ENCODE data around the gene EXOC2.
A peak's percentile ranks its signal among the peaks of the same experiment; 100 is the strongest.

Gene EXOC2

GRCh38 chr6:633611-634010, 59.3 kb downstream of the EXOC2 start:
- Histone ChIP-seq H3K4me1 (ENCODE audit: control insufficient read depth, insufficient read depth, low read length) (no peaks in the 10 kb centered on the region), H3K9ac (ENCODE audit: low read length) (no peak overlapping the region), H3K27me3 (ENCODE audit: control insufficient read depth, insufficient read depth, low read length) (no peaks in the 10 kb centered on the region), H3K4me3 (ENCODE audit: low read length) (no peak overlapping the region), H3K27ac (ENCODE audit: low read depth, low read length) (no peak overlapping the region), H3K36me3 (ENCODE audit: control insufficient read depth, insufficient read depth, low read length) (peaks cover 3% of the 10 kb centered on the region)

- Histone ChIP-seq H3K9ac (ENCODE audit: low read length) (no peak overlapping the region), H3K27me3 (ENCODE audit: control insufficient read depth, insufficient read depth, low read length) (no peaks in the 10 kb centered on the region), H3K27ac (ENCODE audit: low read depth, low read length) (no peak overlapping the region), H3K36me3 (ENCODE audit: control insufficient read depth, insufficient read depth, low read length) (no peaks in the 10 kb centered on the region), H3K4me1 (ENCODE audit: control insufficient read depth, insufficient read depth, low read length) (peaks cover 6% of the 10 kb centered on the region), H3K4me3 (ENCODE audit: low read length) (no peak overlapping the region)
Measured at GRCh38 chr6:628766-629165, 64.2 kb downstream of the EXOC2 start.

- peak overlapping the region; percentile 68 for H3K27ac ChIP-seq (ENCODE audit: low read depth, low read length)
- no peak overlapping the region for H3K4me3 ChIP-seq (ENCODE audit: low read length)
- H3K4me1 ChIP-seq (ENCODE audit: control insufficient read depth, insufficient read depth, low read length), result peaks cover 6% of the 10 kb centered on the region
- H3K36me3 ChIP-seq (ENCODE audit: control insufficient read depth, insufficient read depth, low read length), result no peaks in the 10 kb centered on the region
- no peaks in the 10 kb centered on the region for H3K27me3 ChIP-seq (ENCODE audit: control insufficient read depth, insufficient read depth, low read length)
- H3K9ac ChIP-seq (ENCODE audit: low read length), result no peak overlapping the region
Measured at GRCh38 chr6:626236-626635, 66.7 kb downstream of the EXOC2 start.

DNA sequence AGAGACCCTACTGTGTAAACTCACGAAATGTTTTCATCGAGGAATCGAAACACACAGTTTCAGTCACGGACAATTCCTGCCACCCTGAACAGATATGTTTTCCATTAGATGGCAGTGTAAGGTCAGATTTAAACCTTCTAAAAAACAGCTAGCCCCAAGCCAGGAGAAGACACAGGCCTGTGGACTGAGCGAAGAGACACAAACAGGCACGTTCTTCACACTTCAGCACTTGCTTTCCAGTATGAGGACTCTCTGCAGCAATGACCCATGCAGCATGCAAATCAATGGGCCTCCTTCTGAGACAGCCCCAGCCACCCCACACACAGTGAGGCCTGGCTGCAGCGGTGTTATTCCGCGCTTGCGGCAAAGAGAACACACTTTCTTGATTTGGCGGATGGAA, 68.0 kb downstream of the EXOC2 start:
- Histone ChIP-seq H3K9ac (ENCODE audit: low read length) (no peak overlapping the region), H3K4me1 (ENCODE audit: control insufficient read depth, insufficient read depth, low read length) (peaks cover 6% of the 10 kb centered on the region), H3K36me3 (ENCODE audit: control insufficient read depth, insufficient read depth, low read length) (no peaks in the 10 kb centered on the region), H3K27me3 (ENCODE audit: control insufficient read depth, insufficient read depth, low read length) (no peaks in the 10 kb centered on the region), H3K4me3 (ENCODE audit: low read length) (no peak overlapping the region), H3K27ac (ENCODE audit: low read depth, low read length) (peak overlapping the region; percentile 70)

DNA sequence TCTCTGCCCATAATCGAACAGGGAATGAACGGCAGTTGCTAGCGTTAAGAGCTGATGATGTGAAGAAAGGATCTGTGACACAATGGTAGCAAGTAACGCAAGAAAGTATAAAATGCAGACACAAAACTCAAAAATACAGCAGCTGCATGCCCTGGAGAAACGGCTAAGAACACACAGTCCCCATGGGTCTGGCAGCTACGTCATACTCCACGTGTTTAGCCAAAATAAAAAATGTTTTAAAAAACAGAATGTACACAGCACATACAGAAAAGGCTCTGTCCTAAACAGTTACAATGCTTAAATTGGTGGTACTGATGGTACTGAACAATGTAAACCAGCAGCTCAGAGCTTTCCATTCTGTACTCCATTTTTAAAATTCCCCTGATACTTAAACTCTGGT, 70.5 kb downstream of the EXOC2 start:
- no peaks in the 10 kb centered on the region for H3K36me3 ChIP-seq (ENCODE audit: control insufficient read depth, insufficient read depth, low read length)
- peaks cover 6% of the 10 kb centered on the region for H3K4me1 ChIP-seq (ENCODE audit: control insufficient read depth, insufficient read depth, low read length)
- H3K27ac ChIP-seq (ENCODE audit: low read depth, low read length), result peak overlapping the region; percentile 73
- H3K4me3 ChIP-seq (ENCODE audit: low read length), result no peak overlapping the region
- H3K9ac ChIP-seq (ENCODE audit: low read length), result no peak overlapping the region
- no peaks in the 10 kb centered on the region for H3K27me3 ChIP-seq (ENCODE audit: control insufficient read depth, insufficient read depth, low read length)

GRCh38 chr6:621931-622330, 71.0 kb downstream of the EXOC2 start:
- Histone ChIP-seq H3K27ac (ENCODE audit: low read depth, low read length) (peak overlapping the region; percentile 73), H3K4me3 (ENCODE audit: low read length) (no peak overlapping the region), H3K4me1 (ENCODE audit: control insufficient read depth, insufficient read depth, low read length) (peaks cover 6% of the 10 kb centered on the region), H3K36me3 (ENCODE audit: control insufficient read depth, insufficient read depth, low read length) (peaks cover 3% of the 10 kb centered on the region), H3K9ac (ENCODE audit: low read length) (no peak overlapping the region), H3K27me3 (ENCODE audit: control insufficient read depth, insufficient read depth, low read length) (no peaks in the 10 kb centered on the region)

- no peak overlapping the region for H3K4me3 ChIP-seq (ENCODE audit: low read length)
- peaks cover 4% of the 10 kb centered on the region for H3K4me1 ChIP-seq (ENCODE audit: control insufficient read depth, insufficient read depth, low read length)
- no peaks in the 10 kb centered on the region for H3K27me3 ChIP-seq (ENCODE audit: control insufficient read depth, insufficient read depth, low read length)
- no peak overlapping the region for H3K9ac ChIP-seq (ENCODE audit: low read length)
- peak overlapping the region; percentile 22 for H3K27ac ChIP-seq (ENCODE audit: low read depth, low read length)
- H3K36me3 ChIP-seq (ENCODE audit: control insufficient read depth, insufficient read depth, low read length), result peaks cover 3% of the 10 kb centered on the region
Measured at GRCh38 chr6:620950-621349, 72.0 kb downstream of the EXOC2 start.

DNA sequence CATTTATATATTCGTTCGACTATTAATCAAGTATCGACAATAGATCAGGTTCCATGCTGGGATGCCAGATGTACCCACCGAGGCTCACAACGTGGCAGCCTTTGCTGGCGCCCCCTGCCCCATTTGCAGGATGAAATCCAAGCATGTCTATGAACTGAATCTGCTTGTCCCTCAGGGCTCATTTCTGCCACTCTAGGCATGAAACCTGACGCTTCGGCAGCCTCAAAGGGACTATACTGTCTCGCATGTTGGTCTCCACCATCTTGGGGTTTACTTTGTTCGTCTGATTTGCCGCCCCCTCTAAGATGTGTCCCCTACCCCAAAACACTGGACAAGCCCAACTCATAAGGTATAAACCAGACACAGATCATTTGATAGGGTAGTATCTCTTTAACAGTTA, 72.8 kb downstream of the EXOC2 start:
- H3K27ac ChIP-seq (ENCODE audit: low read depth, low read length), result no peak overlapping the region
- no peaks in the 10 kb centered on the region for H3K4me1 ChIP-seq (ENCODE audit: control insufficient read depth, insufficient read depth, low read length)
- peaks cover 3% of the 10 kb centered on the region for H3K36me3 ChIP-seq (ENCODE audit: control insufficient read depth, insufficient read depth, low read length)
- no peak overlapping the region for H3K9ac ChIP-seq (ENCODE audit: low read length)
- no peaks in the 10 kb centered on the region for H3K27me3 ChIP-seq (ENCODE audit: control insufficient read depth, insufficient read depth, low read length)
- H3K4me3 ChIP-seq (ENCODE audit: low read length), result no peak overlapping the region

DNA sequence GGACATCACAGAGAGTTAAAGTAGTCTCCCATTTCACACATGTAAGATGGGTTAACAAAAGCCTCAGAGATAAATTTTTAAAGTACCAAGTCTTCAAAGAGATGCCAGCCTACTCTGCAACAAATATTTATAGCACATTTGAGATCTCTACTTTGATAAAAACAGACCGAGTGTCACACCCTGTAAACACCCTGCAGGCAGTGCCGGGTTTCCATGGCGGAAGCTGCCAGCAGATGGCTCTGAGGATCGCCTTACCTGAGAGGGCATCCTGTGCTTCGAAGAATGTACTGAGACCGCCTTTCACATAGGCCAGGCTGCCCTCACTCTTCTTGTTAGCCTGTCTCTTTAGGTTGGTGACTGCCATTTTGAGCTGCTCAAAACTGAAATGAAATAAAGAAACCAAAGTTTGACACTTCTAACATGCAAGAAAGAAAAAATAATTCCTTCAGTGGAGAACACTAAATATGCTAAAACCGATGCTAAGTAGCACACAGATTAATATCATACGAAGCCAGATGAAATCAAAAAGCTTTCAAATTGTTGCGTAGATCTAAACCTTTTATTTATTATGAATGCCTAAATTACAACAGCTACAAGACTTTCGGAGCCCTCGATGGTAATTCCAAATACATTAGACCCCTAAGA, 75.4 kb downstream of the EXOC2 start:
- H3K4me1 ChIP-seq (ENCODE audit: control insufficient read depth, insufficient read depth, low read length), result no peaks in the 10 kb centered on the region
- H3K36me3 ChIP-seq (ENCODE audit: control insufficient read depth, insufficient read depth, low read length), result peaks cover 3% of the 10 kb centered on the region
- no peak overlapping the region for H3K4me3 ChIP-seq (ENCODE audit: low read length)
- H3K27ac ChIP-seq (ENCODE audit: low read depth, low read length), result no peak overlapping the region
- H3K9ac ChIP-seq (ENCODE audit: low read length), result no peak overlapping the region
- H3K27me3 ChIP-seq (ENCODE audit: control insufficient read depth, insufficient read depth, low read length), result no peaks in the 10 kb centered on the region

DNA sequence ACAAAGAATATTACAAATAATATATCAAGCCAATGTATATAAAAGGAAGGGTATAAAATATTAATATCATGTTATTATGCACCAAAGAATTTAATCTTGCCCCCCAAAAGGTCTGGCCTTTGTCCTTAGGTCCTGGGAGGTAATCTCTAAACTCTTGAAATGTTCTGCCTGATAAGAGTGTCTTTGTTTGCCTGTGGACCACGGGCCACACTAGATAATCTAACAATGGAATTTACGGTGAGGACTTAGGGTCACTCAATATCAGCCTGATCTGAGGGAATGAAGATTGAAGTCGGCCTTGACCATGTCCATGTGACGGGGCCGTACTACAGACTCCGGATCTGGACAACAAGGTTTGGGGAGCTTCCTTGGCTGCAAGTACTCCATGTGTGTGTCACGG, 79.0 kb downstream of the EXOC2 start:
- Histone ChIP-seq H3K4me3 (ENCODE audit: low read length) (no peak overlapping the region), H3K4me1 (ENCODE audit: control insufficient read depth, insufficient read depth, low read length) (no peaks in the 10 kb centered on the region), H3K9ac (ENCODE audit: low read length) (no peak overlapping the region), H3K36me3 (ENCODE audit: control insufficient read depth, insufficient read depth, low read length) (peaks cover 3% of the 10 kb centered on the region), H3K27me3 (ENCODE audit: control insufficient read depth, insufficient read depth, low read length) (no peaks in the 10 kb centered on the region), H3K27ac (ENCODE audit: low read depth, low read length) (no peak overlapping the region)

GRCh38 chr6:611928-612327, 81.0 kb downstream of the EXOC2 start:
- H3K4me3 ChIP-seq (ENCODE audit: low read length), result no peak overlapping the region
- no peak overlapping the region for H3K9ac ChIP-seq (ENCODE audit: low read length)
- H3K27ac ChIP-seq (ENCODE audit: low read depth, low read length), result no peak overlapping the region
- H3K36me3 ChIP-seq (ENCODE audit: control insufficient read depth, insufficient read depth, low read length), result no peaks in the 10 kb centered on the region
- H3K27me3 ChIP-seq (ENCODE audit: control insufficient read depth, insufficient read depth, low read length), result no peaks in the 10 kb centered on the region
- no peaks in the 10 kb centered on the region for H3K4me1 ChIP-seq (ENCODE audit: control insufficient read depth, insufficient read depth, low read length)

DNA sequence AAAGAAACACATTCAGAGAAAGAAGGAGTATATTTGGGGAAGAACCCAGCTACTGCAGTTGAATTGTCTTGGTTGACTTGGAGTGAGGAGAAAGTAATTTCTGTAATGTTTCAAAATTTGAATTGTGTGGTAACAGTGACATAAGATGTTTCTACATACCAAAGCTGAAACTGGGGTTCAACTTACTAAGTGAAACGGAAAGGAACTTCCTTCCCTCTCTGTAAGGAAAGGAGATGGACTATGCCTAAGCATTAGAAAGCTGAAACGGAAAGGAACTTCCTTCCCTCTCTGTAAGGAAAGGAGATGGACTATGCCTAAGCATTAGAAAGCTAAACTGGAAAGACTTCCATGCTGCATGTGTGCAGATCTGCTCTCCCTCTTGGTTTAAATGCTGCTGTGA, 82.1 kb downstream of the EXOC2 start:
- Histone ChIP-seq H3K9ac (ENCODE audit: low read length) (no peak overlapping the region), H3K36me3 (ENCODE audit: control insufficient read depth, insufficient read depth, low read length) (peaks cover 2% of the 10 kb centered on the region), H3K4me1 (ENCODE audit: control insufficient read depth, insufficient read depth, low read length) (no peaks in the 10 kb centered on the region), H3K27me3 (ENCODE audit: control insufficient read depth, insufficient read depth, low read length) (no peaks in the 10 kb centered on the region), H3K27ac (ENCODE audit: low read depth, low read length) (no peak overlapping the region), H3K4me3 (ENCODE audit: low read length) (no peak overlapping the region)

GRCh38 chr6:609905-610304, 83.0 kb downstream of the EXOC2 start:
- peaks cover 2% of the 10 kb centered on the region for H3K36me3 ChIP-seq (ENCODE audit: control insufficient read depth, insufficient read depth, low read length)
- no peaks in the 10 kb centered on the region for H3K27me3 ChIP-seq (ENCODE audit: control insufficient read depth, insufficient read depth, low read length)
- no peak overlapping the region for H3K9ac ChIP-seq (ENCODE audit: low read length)
- no peak overlapping the region for H3K4me3 ChIP-seq (ENCODE audit: low read length)
- no peaks in the 10 kb centered on the region for H3K4me1 ChIP-seq (ENCODE audit: control insufficient read depth, insufficient read depth, low read length)
- H3K27ac ChIP-seq (ENCODE audit: low read depth, low read length), result no peak overlapping the region

Measured in rectal smooth muscle tissue (tissue), 1 donor.